DOHH2 (cell line): ENCODE measurements around the gene PPP4R2.

Experiments
- H3F3A ChIP-seq: fragments of 200-600 bp; sonication (generic), shearing (Covaris generic); 2 replicates; pipeline ENCODE4 v1.6.0; 2016; ENCODE audit warnings: antibody characterized with exemption, mild to moderate bottlenecking; ENCODE audit not compliant: control insufficient read depth, insufficient read depth
- H3K27ac ChIP-seq: fragments of 200-600 bp; sonication (generic); 2 replicates; pipeline ENCODE4 v1.5.1; 2014; ENCODE audit warnings: low read depth, mild to moderate bottlenecking, low read length, moderate library complexity
- H3K27me3 ChIP-seq: fragments of 200-600 bp; sonication (generic); 2 replicates; pipeline ENCODE4 v1.6.1; 2014; ENCODE audit warnings: mild to moderate bottlenecking, low read length, mixed read lengths; ENCODE audit not compliant: control insufficient read depth
- H3K36me3 ChIP-seq: fragments of 200-600 bp; sonication (generic); 2 replicates; pipeline ENCODE4 v1.6.1; 2014; ENCODE audit warnings: mild to moderate bottlenecking, low read length, moderate library complexity, mixed read lengths; ENCODE audit not compliant: control insufficient read depth
- H3K4me1 ChIP-seq: fragments of 200-600 bp; sonication (generic); 2 replicates; pipeline ENCODE4 v1.6.1; 2014; ENCODE audit warnings: mild to moderate bottlenecking, low read length, mixed read lengths; ENCODE audit not compliant: control insufficient read depth
- H3K4me2 ChIP-seq: fragments of 200-600 bp; sonication (generic); 2 replicates; pipeline ENCODE4 v1.6.0; 2014; ENCODE audit warnings: mild to moderate bottlenecking, low read length, moderate library complexity
- H3K4me3 ChIP-seq: fragments of 200-600 bp; sonication (generic); 2 replicates; pipeline ENCODE4 v1.5.1; 2014; ENCODE audit warnings: mild to moderate bottlenecking, low read length, mixed read lengths
- H3K79me2 ChIP-seq: fragments of 200-600 bp; sonication (generic); 2 replicates; pipeline ENCODE4 v1.6.1; 2014; ENCODE audit warnings: mild to moderate bottlenecking, low read length, mixed read lengths; ENCODE audit not compliant: control insufficient read depth
- H3K9me2 ChIP-seq: fragments of 200-600 bp; sonication (generic); replicated peaks from 2 replicates; pipeline ENCODE4 v1.6.1; 2014; ENCODE audit warnings: mild to moderate bottlenecking, low read length, mixed read lengths; ENCODE audit not compliant: control insufficient read depth
- H3K9me3 ChIP-seq: fragments of 200-600 bp; sonication (generic); 2 replicates; pipeline ENCODE4 v1.6.1; 2014; ENCODE audit warnings: antibody characterized with exemption, low read length, mixed read lengths; ENCODE audit not compliant: control insufficient read depth, insufficient read depth
- H4K20me1 ChIP-seq: fragments of 200-600 bp; sonication (generic); 2 replicates; pipeline ENCODE4 v1.6.0; 2014; ENCODE audit warnings: low read depth, mild to moderate bottlenecking, antibody characterized with exemption, low read length, moderate library complexity; ENCODE audit not compliant: control insufficient read depth, insufficient read depth
- EZH2phosphoT487 ChIP-seq: fragments of 200-600 bp; sonication (generic); IDR thresholded peaks from 2 replicates; pipeline ENCODE4 v1.6.1; 2017; ENCODE audit warnings: borderline replicate concordance, mild to moderate bottlenecking, antibody characterized with exemption, low read length, moderate library complexity, mixed read lengths
- TF ChIP-seq, protein P1 (sequence below): fragments of 200-600 bp; sonication (generic); IDR thresholded peaks from one replicate; pipeline ENCODE4 v1.5.1; 2014; ENCODE audit warnings: antibody characterized with exemption, mild to moderate bottlenecking, low read depth, low read length; ENCODE audit not compliant: poor library complexity, severe bottlenecking

The PPP4R2 gene

DNA sequence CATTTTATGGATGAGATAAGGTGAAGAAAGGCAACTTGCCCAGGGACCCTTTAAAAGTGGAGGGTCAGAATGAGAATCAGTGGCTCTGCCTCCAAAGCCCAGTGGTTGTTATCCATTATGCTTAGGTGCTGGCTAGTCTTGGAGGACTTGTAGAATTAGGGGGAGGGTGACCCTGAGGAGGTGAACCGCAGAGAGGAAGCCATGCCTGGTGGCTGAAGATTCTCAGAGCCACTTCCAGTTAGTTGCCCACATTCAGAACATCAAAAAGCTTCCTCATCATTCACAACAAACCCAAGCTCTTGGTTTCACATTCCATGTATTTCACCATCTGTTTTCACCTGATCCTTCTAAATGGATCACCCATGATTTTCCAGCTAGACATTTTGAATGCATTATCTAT lies 76.0 kb downstream of the PPP4R2 start:
- H3K9me2 ChIP-seq, result no peaks in the 10 kb centered on the region
- H4K20me1 ChIP-seq, result peaks cover 4% of the 10 kb centered on the region; the same call in 1 of the 2 replicates
- no peaks in the 10 kb centered on the region for H3K9me3 ChIP-seq
- H3K4me2 ChIP-seq, result no peak overlapping the region
- no peak overlapping the region for H3K4me3 ChIP-seq
- no peaks in the 10 kb centered on the region for H3K36me3 ChIP-seq
- H3K4me1 ChIP-seq, result no peaks in the 10 kb centered on the region
- peaks cover 10% of the 10 kb centered on the region for H3F3A ChIP-seq
- H3K27me3 ChIP-seq, result no peaks in the 10 kb centered on the region
- TF ChIP-seq, protein P1, sequence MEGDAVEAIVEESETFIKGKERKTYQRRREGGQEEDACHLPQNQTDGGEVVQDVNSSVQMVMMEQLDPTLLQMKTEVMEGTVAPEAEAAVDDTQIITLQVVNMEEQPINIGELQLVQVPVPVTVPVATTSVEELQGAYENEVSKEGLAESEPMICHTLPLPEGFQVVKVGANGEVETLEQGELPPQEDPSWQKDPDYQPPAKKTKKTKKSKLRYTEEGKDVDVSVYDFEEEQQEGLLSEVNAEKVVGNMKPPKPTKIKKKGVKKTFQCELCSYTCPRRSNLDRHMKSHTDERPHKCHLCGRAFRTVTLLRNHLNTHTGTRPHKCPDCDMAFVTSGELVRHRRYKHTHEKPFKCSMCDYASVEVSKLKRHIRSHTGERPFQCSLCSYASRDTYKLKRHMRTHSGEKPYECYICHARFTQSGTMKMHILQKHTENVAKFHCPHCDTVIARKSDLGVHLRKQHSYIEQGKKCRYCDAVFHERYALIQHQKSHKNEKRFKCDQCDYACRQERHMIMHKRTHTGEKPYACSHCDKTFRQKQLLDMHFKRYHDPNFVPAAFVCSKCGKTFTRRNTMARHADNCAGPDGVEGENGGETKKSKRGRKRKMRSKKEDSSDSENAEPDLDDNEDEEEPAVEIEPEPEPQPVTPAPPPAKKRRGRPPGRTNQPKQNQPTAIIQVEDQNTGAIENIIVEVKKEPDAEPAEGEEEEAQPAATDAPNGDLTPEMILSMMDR, result no peak
- TF ChIP-seq EZH2phosphoT487, result no peak
- no peak overlapping the region for H3K27ac ChIP-seq
- H3K79me2 ChIP-seq, result no peaks in the 10 kb centered on the region

DNA sequence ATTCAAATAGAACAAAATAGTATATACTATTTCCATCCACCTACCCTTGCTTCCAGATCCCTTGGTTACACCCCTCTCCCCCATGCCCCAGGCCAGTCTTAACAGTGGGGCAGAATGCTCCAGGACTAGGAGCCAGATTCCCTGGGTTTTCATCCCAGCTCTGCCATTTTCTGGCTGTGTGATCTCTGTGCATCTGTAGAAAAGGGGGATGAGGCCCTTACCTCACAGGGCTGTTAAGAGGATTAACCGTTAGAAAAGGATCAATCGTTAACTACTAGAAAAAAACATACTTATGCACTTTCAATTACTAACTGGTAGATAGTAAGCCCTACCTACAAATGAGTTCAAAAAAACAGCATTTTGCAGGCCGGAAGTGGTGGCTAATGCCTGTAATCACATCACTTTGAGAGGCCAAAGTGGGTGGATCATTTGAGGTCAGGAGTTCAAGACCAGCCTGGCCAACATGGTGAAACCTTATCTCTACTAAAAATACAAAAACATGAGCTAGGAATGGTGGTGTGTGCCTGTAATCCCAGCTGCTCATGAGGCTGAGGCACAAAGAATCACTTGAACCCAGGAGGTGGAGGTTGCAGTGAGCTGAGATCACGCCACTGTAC lies 76.6 kb downstream of the PPP4R2 start:
- no peaks in the 10 kb centered on the region for H3K27me3 ChIP-seq
- no peaks in the 10 kb centered on the region for H3K36me3 ChIP-seq
- no peaks in the 10 kb centered on the region for H3K9me3 ChIP-seq
- TF ChIP-seq EZH2phosphoT487, result no peak
- TF ChIP-seq, protein P1, result no peak
- no peaks in the 10 kb centered on the region for H3K9me2 ChIP-seq
- no peak overlapping the region for H3K27ac ChIP-seq
- no peak overlapping the region for H3K4me3 ChIP-seq
- no peaks in the 10 kb centered on the region for H3K79me2 ChIP-seq
- peaks cover 4% of the 10 kb centered on the region; the same call in 1 of the 2 replicates for H4K20me1 ChIP-seq
- H3K4me2 ChIP-seq, result no peak overlapping the region
- peaks cover 6% of the 10 kb centered on the region for H3F3A ChIP-seq
- no peaks in the 10 kb centered on the region for H3K4me1 ChIP-seq

DNA sequence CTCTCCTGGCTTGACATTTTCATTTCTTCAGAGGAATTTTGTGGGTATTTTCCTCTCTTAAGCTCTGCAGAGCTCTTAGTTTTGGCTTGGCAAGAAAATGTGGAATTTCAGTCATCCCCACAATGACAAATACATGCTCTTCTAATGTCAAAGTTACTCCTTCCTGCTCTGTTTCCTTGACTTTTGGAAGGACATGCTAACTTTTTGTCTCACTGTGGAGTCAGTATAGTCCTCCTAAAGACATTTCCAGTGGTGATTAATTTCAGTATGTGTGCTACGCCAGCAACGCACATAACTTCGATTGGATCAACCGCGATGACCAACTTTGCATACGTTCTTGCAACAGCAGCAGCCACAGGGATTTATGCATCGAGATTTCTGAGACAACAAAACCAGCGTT lies 78.2 kb downstream of the PPP4R2 start:
- Histone ChIP-seq H3K4me2 (no peak overlapping the region), H3K4me1 (no peaks in the 10 kb centered on the region), H3K27ac (no peak overlapping the region), H3K27me3 (no peaks in the 10 kb centered on the region), H3K9me2 (no peaks in the 10 kb centered on the region), H3K36me3 (no peaks in the 10 kb centered on the region), H3K79me2 (no peaks in the 10 kb centered on the region), H3K4me3 (no peak overlapping the region), H4K20me1 (peaks cover 4% of the 10 kb centered on the region; the same call in 1 of the 2 replicates), H3K9me3 (no peaks in the 10 kb centered on the region), H3F3A (peaks cover 4% of the 10 kb centered on the region)
- no peak for TF ChIP-seq EZH2phosphoT487
- TF ChIP-seq, protein P1, result no peak
